ENCODE data around the gene INSIG1.

- TF ChIP-seq POLR2A (IDR thresholded peaks at IDR 0.05) (no peak), EP300 (IDR thresholded peaks at IDR 0.05) (no peak)
- TF ChIP-seq, protein P1, sequence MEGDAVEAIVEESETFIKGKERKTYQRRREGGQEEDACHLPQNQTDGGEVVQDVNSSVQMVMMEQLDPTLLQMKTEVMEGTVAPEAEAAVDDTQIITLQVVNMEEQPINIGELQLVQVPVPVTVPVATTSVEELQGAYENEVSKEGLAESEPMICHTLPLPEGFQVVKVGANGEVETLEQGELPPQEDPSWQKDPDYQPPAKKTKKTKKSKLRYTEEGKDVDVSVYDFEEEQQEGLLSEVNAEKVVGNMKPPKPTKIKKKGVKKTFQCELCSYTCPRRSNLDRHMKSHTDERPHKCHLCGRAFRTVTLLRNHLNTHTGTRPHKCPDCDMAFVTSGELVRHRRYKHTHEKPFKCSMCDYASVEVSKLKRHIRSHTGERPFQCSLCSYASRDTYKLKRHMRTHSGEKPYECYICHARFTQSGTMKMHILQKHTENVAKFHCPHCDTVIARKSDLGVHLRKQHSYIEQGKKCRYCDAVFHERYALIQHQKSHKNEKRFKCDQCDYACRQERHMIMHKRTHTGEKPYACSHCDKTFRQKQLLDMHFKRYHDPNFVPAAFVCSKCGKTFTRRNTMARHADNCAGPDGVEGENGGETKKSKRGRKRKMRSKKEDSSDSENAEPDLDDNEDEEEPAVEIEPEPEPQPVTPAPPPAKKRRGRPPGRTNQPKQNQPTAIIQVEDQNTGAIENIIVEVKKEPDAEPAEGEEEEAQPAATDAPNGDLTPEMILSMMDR (IDR thresholded peaks at IDR 0.05) = no peak
These were observed 35.6 kb upstream of the INSIG1 start for GRCh38 chr7:155262031-155262430.
